Sigmoid colon (tissue), 7 donors: ENCODE results near the gene KAT7. TPM values are rescaled to one million over a fixed set of nuclear protein-coding genes. Genes with fewer than 3 reads are reported as not detected.

Source experiments
- DNase-seq: peaks from one replicate; pipeline ENCODE4 v3.0.0-alpha.2; 2019
- H3K27ac ChIP-seq, 4 donors: fragments of 200-600 bp; sonication (generic); one replicate each; pipeline ENCODE4 v1.5.1; 2016 to 2019; ENCODE audit warnings: mild to moderate bottlenecking in 1 of 4
- H3K27me3 ChIP-seq, 3 donors: fragments of 200-600 bp; sonication (generic); one replicate each; pipeline ENCODE4 v1.5.1; 2019; ENCODE audit warnings: mild to moderate bottlenecking in 1 of 3
- H3K36me3 ChIP-seq, 4 donors: fragments of 200-600 bp; sonication (generic); one replicate each; pipeline ENCODE4 v1.5.1; 2016 to 2019
- H3K4me1 ChIP-seq, 4 donors: fragments of 200-600 bp; sonication (generic); one replicate each; pipeline ENCODE4 v1.5.1; 2017 to 2019
- H3K4me3 ChIP-seq, 4 donors: fragments of 200-600 bp; sonication (generic); one replicate each; pipeline ENCODE4 v1.5.1; 2017 to 2019; ENCODE audit warnings: mild to moderate bottlenecking in 2 of 4, moderate library complexity in 1 of 4
- H3K9me3 ChIP-seq, 4 donors: fragments of 200-600 bp in 3 of 4; sonication (generic) in 3 of 4; one replicate each; pipeline versions ENCODE4 v1.5.1 to v1.6.1; 2013 to 2019
- EP300 ChIP-seq, 4 donors: sonication (generic); formaldehyde crosslinking; IDR thresholded peaks; one replicate each; pipeline ENCODE4 v1.6.1; 2017; ENCODE audit warnings: antibody characterized with exemption in 4 of 4
- POLR2A ChIP-seq, 2 donors: fragments of 450-650 bp; IDR thresholded peaks; one replicate each; pipeline ENCODE4 v1.6.1; 2016; ENCODE audit warnings: antibody characterized with exemption in 2 of 2, mild to moderate bottlenecking in 2 of 2, moderate library complexity in 2 of 2
- POLR2AphosphoS5 ChIP-seq, 4 donors: sonication (generic); formaldehyde crosslinking; IDR thresholded peaks; one replicate each; pipeline ENCODE4 v1.6.1; 2017; ENCODE audit warnings: antibody characterized with exemption in 4 of 4
- WGBS, 2 donors: extraction: QIAGEN DNeasy Blood & Tissue Kit; methylation state at CpG; one replicate each; pipeline ENCODE4 v1.1.7; 2013; 5-methylcytosine and 5-hydroxymethylcytosine counted together
- intact Hi-C: fragments of 100-400 bp; cut with DNase I; formaldehyde crosslinking; loops from one replicate; pipeline ENCODE4 v1.15.1; 2023
- polyA plus RNA-seq, 3 donors: library from polyadenylated mRNA; stranded (reverse); fragments of 200-250 nt; gene quantifications; one replicate each; pipeline ENCODE4 v1.2.3, GENCODE V29; 2013
- total RNA-seq, 4 donors: library from RNA; depleted of rRNA; stranded (reverse); fragments of >200 nt; gene quantifications; one replicate each; pipeline ENCODE4 v1.1.0, GENCODE V29; 2016
- TF ChIP-seq, protein P1 (sequence below), 4 experiments: fragments of 450-650 bp in 3 of 4; fragments of 200-600 bp in 1 of 4; IDR thresholded peaks; one replicate each; pipeline ENCODE4 v1.5.1; 2016 to 2019; ENCODE audit warnings: antibody characterized with exemption in 4 of 4, mild to moderate bottlenecking in 3 of 4, moderate library complexity in 2 of 4
- donor health status: healthy with polysubstance abuse.
- donor health status: Bipolar disorder and iron deficiency.
- donor health status: healthy.

KAT7 gene
- total and polyA plus RNA-seq, 7 donors, result 6.2 to 34.9 (median 23.8) TPM

DNA sequence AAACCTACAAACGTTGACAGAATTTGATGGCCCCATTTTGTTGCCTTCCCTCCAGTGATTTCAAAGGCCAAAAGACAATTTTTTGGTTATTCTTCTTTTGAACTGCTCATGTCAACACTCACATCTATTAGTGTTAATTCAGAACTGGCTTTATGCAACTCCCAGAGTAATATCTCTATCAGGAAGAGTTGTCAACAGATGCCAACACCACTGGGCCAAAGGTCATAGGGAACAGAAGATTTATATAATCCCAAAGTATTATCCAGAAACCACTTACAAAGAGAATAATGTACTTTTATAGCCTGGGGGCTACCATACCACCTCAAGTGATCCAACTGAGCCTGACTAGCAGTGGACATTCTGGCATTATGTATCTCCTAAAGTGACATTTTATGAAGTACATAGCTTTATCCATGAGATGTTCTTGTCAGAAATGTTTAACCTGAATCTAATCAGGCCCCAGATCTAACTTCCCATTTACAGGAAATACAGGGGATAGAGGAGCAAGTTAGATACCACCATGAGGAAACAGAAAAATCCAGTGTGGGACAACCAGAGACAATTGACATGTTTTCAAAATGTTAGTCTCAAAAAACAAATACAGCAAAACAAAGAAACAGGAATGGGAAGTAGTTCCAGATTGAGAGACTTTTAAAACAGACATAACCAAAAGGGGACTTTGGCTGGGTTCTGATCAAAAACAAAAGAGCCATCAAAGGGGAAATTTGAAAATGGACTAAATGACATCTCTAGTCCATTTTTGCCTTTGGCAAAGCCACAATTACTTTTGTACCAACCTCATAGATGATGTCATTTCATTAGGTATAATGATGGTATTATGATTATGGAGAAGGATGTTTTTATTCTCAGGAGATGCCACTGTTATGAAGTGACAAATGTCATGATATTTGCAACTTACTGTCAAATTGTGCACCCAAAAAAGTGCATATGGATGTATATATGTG lies 43.0 kb upstream of the KAT7 start:
- no peaks in the 10 kb centered on the region for H3K36me3 ChIP-seq
- H3K9me3 ChIP-seq, result no peaks in the 10 kb centered on the region
- H3K27ac ChIP-seq, result peak overlapping the region in 1 of 4 donors; percentile 7
- TF ChIP-seq EP300 (IDR thresholded peaks at IDR 0.05), result no peak
- no peak for TF ChIP-seq POLR2A (IDR thresholded peaks at IDR 0.05)
- TF ChIP-seq POLR2AphosphoS5 (IDR thresholded peaks at IDR 0.05), result no peak
- TF ChIP-seq, protein P1, sequence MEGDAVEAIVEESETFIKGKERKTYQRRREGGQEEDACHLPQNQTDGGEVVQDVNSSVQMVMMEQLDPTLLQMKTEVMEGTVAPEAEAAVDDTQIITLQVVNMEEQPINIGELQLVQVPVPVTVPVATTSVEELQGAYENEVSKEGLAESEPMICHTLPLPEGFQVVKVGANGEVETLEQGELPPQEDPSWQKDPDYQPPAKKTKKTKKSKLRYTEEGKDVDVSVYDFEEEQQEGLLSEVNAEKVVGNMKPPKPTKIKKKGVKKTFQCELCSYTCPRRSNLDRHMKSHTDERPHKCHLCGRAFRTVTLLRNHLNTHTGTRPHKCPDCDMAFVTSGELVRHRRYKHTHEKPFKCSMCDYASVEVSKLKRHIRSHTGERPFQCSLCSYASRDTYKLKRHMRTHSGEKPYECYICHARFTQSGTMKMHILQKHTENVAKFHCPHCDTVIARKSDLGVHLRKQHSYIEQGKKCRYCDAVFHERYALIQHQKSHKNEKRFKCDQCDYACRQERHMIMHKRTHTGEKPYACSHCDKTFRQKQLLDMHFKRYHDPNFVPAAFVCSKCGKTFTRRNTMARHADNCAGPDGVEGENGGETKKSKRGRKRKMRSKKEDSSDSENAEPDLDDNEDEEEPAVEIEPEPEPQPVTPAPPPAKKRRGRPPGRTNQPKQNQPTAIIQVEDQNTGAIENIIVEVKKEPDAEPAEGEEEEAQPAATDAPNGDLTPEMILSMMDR (IDR thresholded peaks at IDR 0.05), result no peak
- intact Hi-C loops, result no loop called here
- no peak overlapping the region for H3K4me3 ChIP-seq
- H3K4me1 ChIP-seq, result peaks cover 0 to 53% (median 35%) of the 10 kb centered on the region in 4 donors
- H3K27me3 ChIP-seq, result no peaks in the 10 kb centered on the region
- no peak for DNase-seq
- WGBS, 2 donors, result 75 to 85% methylated on average over 1 of the region's 1 CpG

- Histone ChIP-seq H3K4me3 (no peak overlapping the region), H3K4me1 (peaks cover 0 to 40% (median 20%) of the 10 kb centered on the region in 4 donors), H3K27me3 (no peaks in the 10 kb centered on the region), H3K27ac (peak overlapping the region in 2 of 4 donors; percentile 10 to 31), H3K9me3 (no peaks in the 10 kb centered on the region), H3K36me3 (no peaks in the 10 kb centered on the region)
- 47 to 79% methylated on average over 5 of the region's 5 CpGs for WGBS, 2 donors
- DNase-seq, result no peak
- intact Hi-C loops, result no loop called here
- TF ChIP-seq, protein P1 (IDR thresholded peaks at IDR 0.05), result no peak
- TF ChIP-seq EP300 (IDR thresholded peaks at IDR 0.05) (no peak), POLR2AphosphoS5 (IDR thresholded peaks at IDR 0.05) (no peak), POLR2A (IDR thresholded peaks at IDR 0.05) (no peak)
Measured at GRCh38 chr17:49746791-49747490, 41.5 kb upstream of the KAT7 start.

- H3K27me3 ChIP-seq, result no peaks in the 10 kb centered on the region
- peak overlapping the region in 1 of 4 donors; percentile 10 for H3K27ac ChIP-seq
- no peak for DNase-seq
- intact Hi-C loops, result no loop called here
- peaks cover 0 to 37% (median 13%) of the 10 kb centered on the region in 4 donors for H3K4me1 ChIP-seq
- H3K9me3 ChIP-seq, result no peaks in the 10 kb centered on the region
- no peak overlapping the region for H3K4me3 ChIP-seq
- TF ChIP-seq POLR2AphosphoS5 (IDR thresholded peaks at IDR 0.05) (no peak), POLR2A (IDR thresholded peaks at IDR 0.05) (no peak), EP300 (IDR thresholded peaks at IDR 0.05) (no peak)
- TF ChIP-seq, protein P1 (IDR thresholded peaks at IDR 0.05), result no peak
- no peaks in the 10 kb centered on the region for H3K36me3 ChIP-seq
- WGBS, 2 donors, result 52 to 88% methylated on average over 1 of the region's 1 CpG
Measured at GRCh38 chr17:49747632-49748031, 40.8 kb upstream of the KAT7 start.

DNA sequence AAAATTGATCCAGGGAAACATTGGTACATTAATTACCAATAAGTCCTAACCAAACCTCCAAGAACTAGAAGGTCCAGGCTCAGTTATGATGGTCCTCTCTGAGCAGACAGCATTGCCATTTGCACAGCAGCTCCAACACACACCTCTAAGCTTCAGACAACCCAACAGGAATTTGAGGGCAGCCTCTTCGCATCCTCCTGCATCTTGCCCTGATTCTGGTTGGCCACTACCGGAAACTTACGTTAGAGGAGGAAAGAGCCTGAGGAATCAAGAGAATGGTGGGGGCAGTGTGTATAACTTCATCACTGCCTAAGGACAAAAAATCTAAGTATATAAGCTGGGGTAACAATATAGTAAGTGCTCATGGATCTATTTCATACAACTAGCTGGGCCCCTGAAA lies 40.3 kb upstream of the KAT7 start:
- H3K9me3 ChIP-seq, result no peaks in the 10 kb centered on the region
- H3K36me3 ChIP-seq, result no peaks in the 10 kb centered on the region
- no peak overlapping the region for H3K4me3 ChIP-seq
- 59 to 81% methylated on average over 3 of the region's 3 CpGs for WGBS, 2 donors
- no peak for TF ChIP-seq EP300 (IDR thresholded peaks at IDR 0.05)
- TF ChIP-seq POLR2A (IDR thresholded peaks at IDR 0.05), result no peak
- TF ChIP-seq, protein P1 (IDR thresholded peaks at IDR 0.05), result no peak
- TF ChIP-seq POLR2AphosphoS5 (IDR thresholded peaks at IDR 0.05), result no peak
- H3K27ac ChIP-seq, result no peak overlapping the region
- intact Hi-C loops, result no loop called here
- H3K27me3 ChIP-seq, result no peaks in the 10 kb centered on the region
- no peak for DNase-seq
- peaks cover 0 to 31% (median 7%) of the 10 kb centered on the region in 4 donors for H3K4me1 ChIP-seq
